Stimulated activated naive CD8-positive, alpha-beta T cell treated with anti-CD3 and anti-CD28 coated beads, Interleukin-15, Interleukin-2, amounts not matched to agents 100 ng/mL and 50 ng/mL, for 24 hours (primary cell): ENCODE data around the gene NCKAP5.

ENCODE experiments used
- H3K27ac Mint-ChIP-seq: one replicate; pipeline ENCODE4 v1.8.0; 2021; ENCODE audit warnings: mild to moderate bottlenecking, mixed read lengths
- H3K27me3 Mint-ChIP-seq: one replicate; pipeline ENCODE4 v1.8.0; 2021; ENCODE audit warnings: mixed read lengths
- H3K36me3 Mint-ChIP-seq: one replicate; pipeline ENCODE4 v1.8.0; 2021; ENCODE audit warnings: low read depth, mixed read lengths
- H3K4me1 Mint-ChIP-seq: one replicate; pipeline ENCODE4 v1.8.0; 2021; ENCODE audit warnings: low read depth, mixed read lengths
- H3K4me3 Mint-ChIP-seq: one replicate; pipeline ENCODE4 v1.8.0; 2021; ENCODE audit warnings: mild to moderate bottlenecking, mixed read lengths
- H3K9me3 Mint-ChIP-seq: one replicate; pipeline ENCODE4 v1.8.0; 2021; ENCODE audit warnings: mixed read lengths

NCKAP5 gene

GRCh38 chr2:132884292-132884691 lies 684.0 kb downstream of the NCKAP5 start:
- Mint-ChIP-seq H3K9me3 (peaks cover 27% of the 10 kb centered on the region), H3K27me3 (no peaks in the 10 kb centered on the region)

DNA sequence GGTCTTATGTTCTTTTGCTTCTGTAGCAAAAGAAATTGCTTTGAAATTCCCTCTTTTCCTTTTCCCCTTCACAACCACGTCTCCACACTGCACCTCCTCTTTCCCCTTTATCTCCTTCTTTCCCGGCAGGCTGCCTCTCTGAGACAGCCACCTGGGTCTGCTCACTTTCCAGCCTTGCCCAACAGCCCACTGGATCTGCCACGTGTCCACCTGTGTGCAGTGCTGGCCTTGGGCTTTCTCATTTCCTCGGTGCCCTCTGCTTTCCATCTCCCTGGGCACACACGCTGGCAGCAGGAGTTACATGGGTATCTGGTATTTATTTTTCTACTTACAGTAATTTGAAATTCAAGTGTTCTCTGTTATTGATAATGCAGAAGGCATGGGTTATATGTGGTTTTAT lies 684.8 kb downstream of the NCKAP5 start:
- Mint-ChIP-seq H3K4me3 (no peak overlapping the region), H3K27ac (no peak overlapping the region), H3K27me3 (no peaks in the 10 kb centered on the region), H3K36me3 (no peaks in the 10 kb centered on the region), H3K9me3 (peaks cover 25% of the 10 kb centered on the region), H3K4me1 (no peaks in the 10 kb centered on the region)

More at GRCh38 chr2:132884292-132884691, 684.0 kb downstream of the NCKAP5 start:
- no peaks in the 10 kb centered on the region for H3K36me3 Mint-ChIP-seq
- no peak overlapping the region for H3K4me3 Mint-ChIP-seq
- no peaks in the 10 kb centered on the region for H3K4me1 Mint-ChIP-seq
- no peak overlapping the region for H3K27ac Mint-ChIP-seq

GRCh38 chr2:132881546-132881945 lies 686.7 kb downstream of the NCKAP5 start:
- Mint-ChIP-seq H3K4me3 (no peak overlapping the region), H3K27me3 (no peaks in the 10 kb centered on the region), H3K36me3 (no peaks in the 10 kb centered on the region), H3K4me1 (no peaks in the 10 kb centered on the region), H3K9me3 (peaks cover 23% of the 10 kb centered on the region), H3K27ac (no peak overlapping the region)

GRCh38 chr2:132877923-132878322 lies 690.3 kb downstream of the NCKAP5 start:
- no peak overlapping the region for H3K27ac Mint-ChIP-seq
- no peaks in the 10 kb centered on the region for H3K36me3 Mint-ChIP-seq
- no peaks in the 10 kb centered on the region for H3K27me3 Mint-ChIP-seq
- no peaks in the 10 kb centered on the region for H3K4me1 Mint-ChIP-seq
- peaks cover 7% of the 10 kb centered on the region for H3K9me3 Mint-ChIP-seq
- H3K4me3 Mint-ChIP-seq = no peak overlapping the region

- no peaks in the 10 kb centered on the region for H3K27me3 Mint-ChIP-seq
- no peaks in the 10 kb centered on the region for H3K4me1 Mint-ChIP-seq
- H3K36me3 Mint-ChIP-seq = no peaks in the 10 kb centered on the region
- no peak overlapping the region for H3K4me3 Mint-ChIP-seq
- H3K9me3 Mint-ChIP-seq = peaks cover 7% of the 10 kb centered on the region
- H3K27ac Mint-ChIP-seq = no peak overlapping the region
Measured at GRCh38 chr2:132876745-132877391, 691.4 kb downstream of the NCKAP5 start.

DNA sequence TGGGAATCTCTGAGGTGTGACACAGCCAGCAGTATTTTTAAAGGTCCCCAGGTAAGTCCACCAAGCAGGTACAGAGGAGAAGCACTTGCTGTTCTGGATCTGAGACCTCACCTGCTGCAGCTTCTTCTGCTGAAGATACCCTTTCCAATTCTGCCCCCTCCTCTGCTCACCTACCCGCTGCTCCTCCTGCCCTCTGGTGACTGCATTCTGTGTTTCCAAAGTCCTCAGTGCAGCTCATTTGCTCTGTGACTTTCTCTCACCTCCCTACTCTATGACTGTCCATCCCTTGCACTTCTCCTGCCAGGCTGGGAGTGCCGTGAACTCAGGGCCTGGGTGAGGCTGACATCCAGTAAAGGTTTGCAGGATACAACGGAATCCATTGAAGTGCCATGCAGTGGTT lies 693.1 kb downstream of the NCKAP5 start:
- no peaks in the 10 kb centered on the region for H3K4me1 Mint-ChIP-seq

GRCh38 chr2:132873738-132874137 lies 694.5 kb downstream of the NCKAP5 start:
- H3K4me1 Mint-ChIP-seq = no peaks in the 10 kb centered on the region
- H3K27me3 Mint-ChIP-seq = no peaks in the 10 kb centered on the region

More for the DNA sequence above, 693.1 kb downstream of the NCKAP5 start:
- no peaks in the 10 kb centered on the region for H3K27me3 Mint-ChIP-seq
- no peak overlapping the region for H3K27ac Mint-ChIP-seq
- no peak overlapping the region for H3K4me3 Mint-ChIP-seq
- no peaks in the 10 kb centered on the region for H3K36me3 Mint-ChIP-seq
- H3K9me3 Mint-ChIP-seq = peaks cover 7% of the 10 kb centered on the region

DNA sequence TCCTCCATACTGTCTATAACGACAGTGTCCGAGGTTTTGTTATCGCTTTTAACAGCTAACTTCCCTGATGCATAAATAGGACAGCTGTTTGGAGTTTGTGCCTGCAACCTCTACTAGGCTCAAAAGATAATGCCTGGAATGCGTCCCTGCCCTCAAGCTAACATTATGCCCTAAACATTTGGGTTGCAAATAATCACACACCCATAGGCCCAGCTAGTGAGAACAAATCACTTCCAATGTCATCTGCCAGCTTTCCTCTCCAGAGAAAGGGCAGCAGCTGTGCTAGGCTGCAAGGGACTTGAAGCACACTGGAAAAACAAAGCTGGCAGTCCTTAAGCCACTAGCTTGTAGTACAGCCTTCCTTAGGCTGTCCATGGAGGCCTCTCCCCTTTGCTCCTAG lies 696.4 kb downstream of the NCKAP5 start:
- Mint-ChIP-seq H3K27ac (no peak overlapping the region), H3K36me3 (no peaks in the 10 kb centered on the region), H3K27me3 (no peaks in the 10 kb centered on the region), H3K4me1 (no peaks in the 10 kb centered on the region), H3K4me3 (no peak overlapping the region), H3K9me3 (no peaks in the 10 kb centered on the region)

More at GRCh38 chr2:132873738-132874137, 694.5 kb downstream of the NCKAP5 start:
- Mint-ChIP-seq H3K27ac (no peak overlapping the region), H3K9me3 (peaks cover 5% of the 10 kb centered on the region), H3K36me3 (no peaks in the 10 kb centered on the region), H3K4me3 (no peak overlapping the region)

DNA sequence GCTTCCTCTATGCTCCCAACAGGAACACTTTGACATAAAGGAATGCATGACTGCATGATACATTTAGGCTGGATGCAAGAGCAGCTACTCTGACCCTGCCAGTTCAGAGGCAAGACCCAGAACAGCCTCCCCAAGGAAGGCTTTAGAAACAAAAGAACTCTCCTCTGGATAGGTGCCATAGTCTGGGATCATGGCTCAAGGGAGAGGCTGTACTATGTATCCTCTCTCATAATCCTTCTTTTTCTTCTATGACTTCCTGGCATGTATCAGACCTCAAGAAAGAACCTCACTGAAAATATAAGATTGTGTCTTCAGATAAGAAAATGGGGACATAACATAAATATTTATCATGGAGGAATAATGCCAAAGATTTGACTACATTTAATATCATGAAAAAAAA lies 704.3 kb downstream of the NCKAP5 start:
- Mint-ChIP-seq H3K36me3 (no peaks in the 10 kb centered on the region), H3K27me3 (no peaks in the 10 kb centered on the region), H3K27ac (no peak overlapping the region), H3K4me1 (no peaks in the 10 kb centered on the region), H3K4me3 (no peak overlapping the region), H3K9me3 (peaks cover 5% of the 10 kb centered on the region)

GRCh38 chr2:132860220-132860619 lies 708.0 kb downstream of the NCKAP5 start:
- H3K9me3 Mint-ChIP-seq = peaks cover 5% of the 10 kb centered on the region
- no peak overlapping the region for H3K27ac Mint-ChIP-seq
- no peaks in the 10 kb centered on the region for H3K27me3 Mint-ChIP-seq
- H3K4me1 Mint-ChIP-seq = no peaks in the 10 kb centered on the region
- no peaks in the 10 kb centered on the region for H3K36me3 Mint-ChIP-seq
- no peak overlapping the region for H3K4me3 Mint-ChIP-seq

GRCh38 chr2:132859590-132859989 lies 708.7 kb downstream of the NCKAP5 start:
- no peaks in the 10 kb centered on the region for H3K27me3 Mint-ChIP-seq
- peaks cover 5% of the 10 kb centered on the region for H3K9me3 Mint-ChIP-seq

GRCh38 chr2:132857319-132857718 lies 710.9 kb downstream of the NCKAP5 start:
- no peaks in the 10 kb centered on the region for H3K4me1 Mint-ChIP-seq
- H3K27ac Mint-ChIP-seq = no peak overlapping the region

More at GRCh38 chr2:132859590-132859989, 708.7 kb downstream of the NCKAP5 start:
- Mint-ChIP-seq H3K27ac (no peak overlapping the region), H3K4me3 (no peak overlapping the region), H3K36me3 (no peaks in the 10 kb centered on the region), H3K4me1 (no peaks in the 10 kb centered on the region)

GRCh38 chr2:132850688-132851087 lies 717.6 kb downstream of the NCKAP5 start:
- H3K27ac Mint-ChIP-seq = no peak overlapping the region
- H3K4me1 Mint-ChIP-seq = no peaks in the 10 kb centered on the region
- H3K27me3 Mint-ChIP-seq = peaks cover 4% of the 10 kb centered on the region
- H3K36me3 Mint-ChIP-seq = no peaks in the 10 kb centered on the region
- H3K9me3 Mint-ChIP-seq = no peaks in the 10 kb centered on the region
- no peak overlapping the region for H3K4me3 Mint-ChIP-seq

More at GRCh38 chr2:132857319-132857718, 710.9 kb downstream of the NCKAP5 start:
- H3K36me3 Mint-ChIP-seq = no peaks in the 10 kb centered on the region
- no peaks in the 10 kb centered on the region for H3K27me3 Mint-ChIP-seq
- H3K9me3 Mint-ChIP-seq = no peaks in the 10 kb centered on the region
- no peak overlapping the region for H3K4me3 Mint-ChIP-seq

DNA sequence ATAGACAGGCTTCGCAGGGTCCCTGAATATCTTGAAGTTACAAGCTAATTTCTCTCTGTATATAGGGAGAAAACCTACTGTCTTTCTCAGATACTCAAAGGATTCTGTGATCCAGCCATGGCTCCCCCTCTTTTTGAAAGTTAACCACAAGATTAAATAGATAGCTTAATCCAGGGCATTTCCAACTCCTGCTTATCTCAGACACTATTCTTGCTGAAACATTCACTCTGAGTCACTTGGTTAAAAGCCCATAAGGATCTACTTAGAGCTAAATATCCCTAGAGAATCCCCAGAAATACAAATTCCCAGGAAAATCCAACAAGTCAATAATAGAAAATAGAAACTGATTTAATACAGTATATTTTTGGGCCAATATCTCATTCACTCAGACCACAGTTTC lies 719.1 kb downstream of the NCKAP5 start:
- Mint-ChIP-seq H3K27me3 (peaks cover 8% of the 10 kb centered on the region), H3K36me3 (no peaks in the 10 kb centered on the region), H3K9me3 (no peaks in the 10 kb centered on the region), H3K27ac (no peak overlapping the region), H3K4me3 (no peak overlapping the region), H3K4me1 (no peaks in the 10 kb centered on the region)

DNA sequence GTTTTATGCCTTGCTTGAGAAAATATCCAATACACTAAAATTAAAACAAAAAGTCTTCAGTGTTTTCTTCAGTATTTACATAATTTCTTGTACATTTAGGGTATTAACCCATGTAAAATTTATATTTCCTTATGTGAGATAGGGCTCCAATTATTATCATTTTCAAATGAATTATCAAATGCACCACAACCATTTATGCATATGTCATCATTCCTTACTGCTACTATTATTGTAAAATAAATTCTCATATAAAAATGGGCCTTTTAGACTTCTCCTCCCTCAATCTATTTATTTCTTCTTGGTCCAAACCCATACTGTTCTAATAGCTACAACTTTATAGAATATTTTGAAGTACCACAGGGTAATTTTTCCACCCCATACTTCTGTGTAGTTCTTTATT lies 722.9 kb downstream of the NCKAP5 start:
- no peak overlapping the region for H3K4me3 Mint-ChIP-seq
- H3K36me3 Mint-ChIP-seq = no peaks in the 10 kb centered on the region
- H3K9me3 Mint-ChIP-seq = no peaks in the 10 kb centered on the region
- no peaks in the 10 kb centered on the region for H3K4me1 Mint-ChIP-seq
- H3K27ac Mint-ChIP-seq = no peak overlapping the region
- H3K27me3 Mint-ChIP-seq = peaks cover 8% of the 10 kb centered on the region

GRCh38 chr2:132844585-132844984 lies 723.7 kb downstream of the NCKAP5 start:
- Mint-ChIP-seq H3K36me3 (no peaks in the 10 kb centered on the region), H3K27me3 (peaks cover 8% of the 10 kb centered on the region), H3K4me3 (no peak overlapping the region), H3K27ac (no peak overlapping the region), H3K9me3 (no peaks in the 10 kb centered on the region), H3K4me1 (no peaks in the 10 kb centered on the region)
